Vagina (tissue), 2 donors: ENCODE measurements around the gene OR12D2.

Source experiments
- CTCF ChIP-seq, 3 experiments: fragments of 450-650 bp in 2 of 3; fragments of 200-600 bp in 1 of 3; sonication (generic) in 1 of 3; IDR thresholded peaks; one replicate each; pipeline ENCODE4 v1.5.1; 2017 to 2019; ENCODE audit warnings: antibody characterized with exemption in 3 of 3, mild to moderate bottlenecking in 2 of 3, moderate library complexity in 2 of 3
- POLR2A ChIP-seq, 2 donors: fragments of 450-650 bp; IDR thresholded peaks; one replicate each; pipeline ENCODE4 v1.6.1; 2017; ENCODE audit warnings: antibody characterized with exemption in 2 of 2, mild to moderate bottlenecking in 2 of 2, moderate library complexity in 2 of 2
- POLR2AphosphoS5 ChIP-seq, 2 donors: sonication (generic); formaldehyde crosslinking; IDR thresholded peaks; one replicate each; pipeline ENCODE4 v1.9.0; 2017; ENCODE audit warnings: antibody characterized with exemption in 2 of 2, mild to moderate bottlenecking in 2 of 2, low read depth in 1 of 2; ENCODE audit not compliant: insufficient read depth in 1 of 2

GRCh38 chr6:29424168-29424567 is 28.7 kb downstream of the OR12D2 start:
- TF ChIP-seq CTCF (IDR thresholded peaks at IDR 0.05) (no peak), POLR2A (IDR thresholded peaks at IDR 0.05) (no peak), POLR2AphosphoS5 (IDR thresholded peaks at IDR 0.05; ENCODE audit: insufficient read depth in 1 of 2, low read depth in 1 of 2) (no peak)
